ENCODE data around the gene CPEB4.

The CPEB4 gene

GRCh38 chr5:173953528-173954090 lies 65.5 kb downstream of the CPEB4 start:
- DNase-seq (ENCODE audit: low read depth) = peak; percentile 51
- no peak for TF ChIP-seq CTCF (IDR thresholded peaks at IDR 0.05; ENCODE audit: control insufficient read depth, insufficient read depth, low read depth, low read length, missing control alignments)
- H3K4me3 ChIP-seq (ENCODE audit: control insufficient read depth, low read depth, low read length) = no peak overlapping the region

- DNase-seq (ENCODE audit: low read depth) = peak; percentile 80
- TF ChIP-seq CTCF (IDR thresholded peaks at IDR 0.05; ENCODE audit: control insufficient read depth, insufficient read depth, low read depth, low read length, missing control alignments) = no peak
- H3K4me3 ChIP-seq (ENCODE audit: control insufficient read depth, low read depth, low read length) = no peak overlapping the region
Measured at GRCh38 chr5:173954671-173955521, 66.7 kb downstream of the CPEB4 start.

GRCh38 chr5:173960986-173961385 lies 72.8 kb downstream of the CPEB4 start:
- DNase-seq (ENCODE audit: low read depth) = no peak
- TF ChIP-seq CTCF (IDR thresholded peaks at IDR 0.05; ENCODE audit: control insufficient read depth, insufficient read depth, low read depth, low read length, missing control alignments) = no peak
- no peak overlapping the region for H3K4me3 ChIP-seq (ENCODE audit: control insufficient read depth, low read depth, low read length)

DNA sequence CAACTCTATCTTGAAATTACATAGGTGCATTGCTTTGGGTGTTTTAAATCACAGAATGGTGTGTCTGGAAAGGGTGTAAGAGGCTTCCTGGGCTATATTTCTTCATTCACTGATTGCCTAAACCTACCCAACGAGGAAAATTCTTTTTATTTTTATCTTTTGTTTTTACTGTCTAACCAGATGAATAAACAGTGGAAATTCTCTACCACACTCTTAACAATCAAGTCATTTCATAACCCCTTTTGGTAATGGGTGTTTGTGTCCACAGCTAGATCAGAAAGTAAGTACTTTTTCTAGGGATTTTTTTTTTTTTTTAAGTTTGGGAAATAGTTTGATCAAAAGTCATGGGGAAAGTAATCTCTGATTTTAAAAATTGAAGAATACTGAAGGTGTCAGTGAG lies 73.3 kb downstream of the CPEB4 start:
- no peak overlapping the region for H3K4me3 ChIP-seq (ENCODE audit: control insufficient read depth, low read depth, low read length)
- DNase-seq (ENCODE audit: low read depth) = no peak
- TF ChIP-seq CTCF (IDR thresholded peaks at IDR 0.05; ENCODE audit: control insufficient read depth, insufficient read depth, low read depth, low read length, missing control alignments) = no peak

DNA sequence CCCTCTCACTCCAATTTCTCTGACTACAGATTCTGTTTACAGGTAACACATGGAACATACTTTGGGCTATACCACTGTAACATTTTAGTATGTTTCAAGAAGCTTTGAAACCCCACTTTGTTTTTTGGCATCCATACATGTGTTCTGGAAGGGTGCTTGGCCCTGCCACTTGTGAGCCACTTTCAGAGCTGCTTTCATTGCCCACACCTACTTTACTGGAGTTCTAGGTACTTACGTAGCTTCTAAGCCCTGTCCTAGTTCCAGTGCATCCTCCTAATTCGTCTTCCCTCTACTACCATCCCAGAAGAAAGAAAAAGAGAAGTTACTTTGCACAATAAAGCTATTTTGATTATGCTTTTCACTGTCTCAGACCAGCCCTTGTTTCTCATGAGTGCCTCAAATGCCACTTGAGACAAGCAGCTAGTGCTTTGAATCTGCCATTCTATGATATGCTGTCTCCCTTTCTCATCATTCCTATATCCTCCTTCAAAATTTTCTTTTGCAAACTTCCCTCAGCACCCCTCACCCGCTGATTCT lies 74.4 kb downstream of the CPEB4 start:
- DNase-seq (ENCODE audit: low read depth) = no peak
- no peak overlapping the region for H3K4me3 ChIP-seq (ENCODE audit: control insufficient read depth, low read depth, low read length)
- TF ChIP-seq CTCF (IDR thresholded peaks at IDR 0.05; ENCODE audit: control insufficient read depth, insufficient read depth, low read depth, low read length, missing control alignments) = no peak

DNA sequence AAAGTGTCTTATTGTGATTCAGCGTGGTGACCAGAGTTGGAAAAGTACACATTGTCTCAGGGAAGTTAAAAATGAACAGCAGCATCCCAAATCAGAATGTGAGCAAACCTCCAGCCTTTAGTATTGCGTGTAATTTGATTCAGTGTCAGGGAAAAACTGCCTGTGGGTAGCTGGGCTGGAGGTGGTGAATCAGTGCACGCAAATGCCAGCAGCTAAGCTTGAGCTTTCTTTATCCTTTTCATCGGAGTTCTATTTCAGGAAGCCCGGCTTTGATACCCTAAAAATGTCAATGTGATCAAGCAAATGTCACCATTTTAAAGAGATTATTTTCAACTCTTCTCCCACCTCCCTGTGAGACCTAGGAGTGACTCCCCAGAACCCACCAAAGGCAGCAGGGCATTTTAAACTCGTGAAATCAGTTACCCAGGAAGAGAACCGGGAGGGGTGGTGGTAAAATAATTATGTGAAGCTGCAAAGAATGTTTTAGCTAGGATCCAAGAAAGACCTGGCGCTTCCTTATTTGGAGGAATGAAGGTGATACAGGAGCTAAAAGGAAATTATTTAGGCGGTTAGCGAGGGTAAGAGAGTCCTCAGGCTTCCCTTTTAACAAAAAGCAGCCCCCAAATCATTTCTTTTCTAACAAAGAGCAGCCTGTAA lies 75.2 kb downstream of the CPEB4 start:
- H3K4me3 ChIP-seq (ENCODE audit: control insufficient read depth, low read depth, low read length) = peak overlapping the region; percentile 42
- peak; percentile 37 for DNase-seq (ENCODE audit: low read depth)
- TF ChIP-seq CTCF (IDR thresholded peaks at IDR 0.05; ENCODE audit: control insufficient read depth, insufficient read depth, low read depth, low read length, missing control alignments) = no peak

Measured in AG09309 (cell line).